ENCODE measurements around the gene HMGXB4. TPM values are rescaled to one million over a fixed set of nuclear protein-coding genes. Genes with fewer than 3 reads are reported as not detected.

HMGXB4 gene
- total and polyA plus RNA-seq, 2 of the 8 experiments (the other 6 are each of a cell fraction or from before 2014, with no cell fraction given): 20.9 to 41.3 TPM

- no peak overlapping the region for H2BK12ac ChIP-seq (ENCODE audit: low read depth, low read length)
Measured at GRCh38 chr22:35296051-35296450, 38.8 kb downstream of the HMGXB4 start.

More at GRCh38 chr22:35296051-35296450, 38.8 kb downstream of the HMGXB4 start:
- POLR2A ChIA-PET (ENCODE audit: partially characterized antibody): interaction anchor here (0.7 kb wide), 1 partner anchor 9 kb away, joined by 3 read pairs; no protein-coding TSS in a partner anchor
- TF ChIP-seq RAD21 (IDR thresholded peaks at IDR 0.05 in 1 of 2, conservative IDR thresholded peaks at IDR 0.05 in 1 of 2; ENCODE audit: low read depth in 2 of 2, low read length in 2 of 2) (no peak), CBX8 (IDR thresholded peaks at IDR 0.05; ENCODE audit: borderline replicate concordance, low read depth, low read length) (no peak), JUN (IDR thresholded peaks at IDR 0.05; ENCODE audit: low read depth, low read length) (no peak), JUND (IDR thresholded peaks at IDR 0.05; ENCODE audit: low read length) (no peak), KDM5A (IDR thresholded peaks at IDR 0.05; ENCODE audit: low read length) (no peak), MAX (IDR thresholded peaks at IDR 0.05) (no peak), BCL11A (IDR thresholded peaks at IDR 0.05; ENCODE audit: low read depth in 2 of 2, low read length in 2 of 2) (no peak), ASH2L (IDR thresholded peaks at IDR 0.05; ENCODE audit: low read length) (no peak)
- TF ChIP-seq, protein P1, sequence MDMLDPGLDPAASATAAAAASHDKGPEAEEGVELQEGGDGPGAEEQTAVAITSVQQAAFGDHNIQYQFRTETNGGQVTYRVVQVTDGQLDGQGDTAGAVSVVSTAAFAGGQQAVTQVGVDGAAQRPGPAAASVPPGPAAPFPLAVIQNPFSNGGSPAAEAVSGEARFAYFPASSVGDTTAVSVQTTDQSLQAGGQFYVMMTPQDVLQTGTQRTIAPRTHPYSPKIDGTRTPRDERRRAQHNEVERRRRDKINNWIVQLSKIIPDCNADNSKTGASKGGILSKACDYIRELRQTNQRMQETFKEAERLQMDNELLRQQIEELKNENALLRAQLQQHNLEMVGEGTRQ (IDR thresholded peaks at IDR 0.05; ENCODE audit: low read length): no peak
- H3K79me1 ChIP-seq (ENCODE audit: low read depth, low read length): no peaks in the 10 kb centered on the region
- H3K4ac ChIP-seq (replicated peaks; ENCODE audit: insufficient read length, low read depth, low read length): no peak overlapping the region
- no peaks in the 10 kb centered on the region for H3K27me3 ChIP-seq (replicated peaks in 1 of 4; ENCODE audit: control insufficient read depth in 3 of 4, extremely low read depth in 1 of 4, insufficient read depth in 3 of 4, low read length in 3 of 4)
- H3K23me2 ChIP-seq (ENCODE audit: low read depth, low read length): peaks cover 4% of the 10 kb centered on the region; the same call in 1 of the 2 replicates
- H3K18ac ChIP-seq (ENCODE audit: extremely low read depth, low read length): no peak overlapping the region
- H3K79me2 ChIP-seq (ENCODE audit: control insufficient read depth in 1 of 2, insufficient read depth in 2 of 2, low read length in 2 of 2): no peaks in the 10 kb centered on the region
- H2BK15ac ChIP-seq (ENCODE audit: low read length): no peak overlapping the region
- H3K9me3 ChIP-seq (ENCODE audit: insufficient read depth in 2 of 2, low read depth in 1 of 2, low read length in 1 of 2): no peaks in the 10 kb centered on the region
- H2BK5ac ChIP-seq (ENCODE audit: low read depth, low read length): no peak overlapping the region
- no peak overlapping the region for H2AFZ ChIP-seq (ENCODE audit: low read length)
- H4K91ac ChIP-seq (replicated peaks; ENCODE audit: insufficient read length, low read length): no peak overlapping the region
- peaks cover 0 to 1% (median under 1%) of the 10 kb centered on the region in 4 experiments; a peak in 3 of 7 replicates for H3K4me1 ChIP-seq (replicated peaks in 1 of 4; ENCODE audit: control insufficient read depth in 3 of 4, insufficient read depth in 4 of 4, low read length in 3 of 4)
- H2BK120ac ChIP-seq (replicated peaks; ENCODE audit: low read depth, low read length): no peak overlapping the region
- H3K36me3 ChIP-seq (ENCODE audit: control insufficient read depth in 2 of 4, insufficient read depth in 4 of 4, low read length in 3 of 4): peaks cover 16 to 51% (median 30%) of the 10 kb centered on the region in 4 experiments
- no peak for DNase-seq (ENCODE audit: low read depth in 1 of 2, low spot score in 2 of 2)
- no peak overlapping the region for H3K27ac ChIP-seq (ENCODE audit: low read depth, low read length)
- H2BK20ac ChIP-seq (ENCODE audit: low read length): no peak overlapping the region
- no peak overlapping the region for H4K5ac ChIP-seq (ENCODE audit: insufficient read length, low read depth, low read length)
- no peak overlapping the region for H3K9ac ChIP-seq (replicated peaks in 1 of 4; ENCODE audit: extremely low read depth in 1 of 4, low read depth in 3 of 4, low read length in 3 of 4)
- CTCF ChIA-PET (ENCODE audit: partially characterized antibody): no interaction called here
- no peak overlapping the region for H2AK5ac ChIP-seq (ENCODE audit: low read depth, low read length)
- H3K23ac ChIP-seq (ENCODE audit: insufficient read length): no peak overlapping the region
- H3K4me2 ChIP-seq (ENCODE audit: insufficient read depth in 1 of 2, low read depth in 2 of 2, low read length in 2 of 2): no peak overlapping the region
- no peak overlapping the region for H4K8ac ChIP-seq (ENCODE audit: extremely low read depth, insufficient read depth, low read length)
- no peaks in the 10 kb centered on the region for H4K20me1 ChIP-seq (replicated peaks in 1 of 2; ENCODE audit: control insufficient read depth in 1 of 2, insufficient read depth in 2 of 2, low read length in 2 of 2)
- H3K14ac ChIP-seq (ENCODE audit: insufficient read length): no peak overlapping the region
- H3K4me3 ChIP-seq (ENCODE audit: extremely low read depth in 1 of 4, insufficient read depth in 2 of 4, low read depth in 3 of 4, low read length in 4 of 4): no peak overlapping the region
- H3K56ac ChIP-seq (replicated peaks; ENCODE audit: insufficient read length, low read depth, low read length): no peak overlapping the region
- no peak for FAIRE-seq

Data from H1 (cell line).